Osteoblast (primary cell): ENCODE results near the gene SP2. TPM values are rescaled to one million over a fixed set of nuclear protein-coding genes. Genes with fewer than 3 reads are reported as not detected.
A peak's percentile ranks its signal among the peaks of the same experiment; 100 is the strongest.

Experiments used
- DNase-seq: peaks from one replicate; pipeline ENCODE4 v3.0.0; 2011; ENCODE audit warnings: low spot score, mixed read lengths; ENCODE audit not compliant: insufficient read length; ENCODE audit errors: missing footprints
- H2AFZ ChIP-seq: 2 replicates; pipeline ENCODE4 v1.6.0; 2011; ENCODE audit warnings: mild to moderate bottlenecking, low read length
- H3K27ac ChIP-seq: 2 replicates; pipeline ENCODE4 v1.5.1; 2011; ENCODE audit warnings: mild to moderate bottlenecking, low read depth, low read length, moderate library complexity
- H3K27me3 ChIP-seq: 2 replicates; pipeline ENCODE4 v1.6.0; 2012; ENCODE audit warnings: mild to moderate bottlenecking, control low read depth, inconsistent platforms, low read length, moderate library complexity; ENCODE audit not compliant: insufficient read depth
- H3K36me3 ChIP-seq: 2 replicates; pipeline ENCODE4 v1.5.1; 2011; ENCODE audit warnings: mild to moderate bottlenecking, low read length, control low read depth, moderate library complexity; ENCODE audit not compliant: insufficient read depth
- H3K4me1 ChIP-seq: 2 replicates; pipeline ENCODE4 v1.5.1; 2011; ENCODE audit warnings: mild to moderate bottlenecking, low read length, control low read depth, moderate library complexity; ENCODE audit not compliant: insufficient read depth
- H3K4me2 ChIP-seq: 2 replicates; pipeline ENCODE4 v1.6.0; 2011; ENCODE audit warnings: mild to moderate bottlenecking, low read length; ENCODE audit not compliant: insufficient read depth
- H3K4me3 ChIP-seq: fragments of 200-600 bp; sonication (generic); 3 replicates; pipeline ENCODE4 v1.5.1; 2012; ENCODE audit warnings: mild to moderate bottlenecking, low read length, inconsistent platforms; ENCODE audit not compliant: insufficient read depth
- H3K79me2 ChIP-seq: 2 replicates; pipeline ENCODE4 v1.6.0; 2012; ENCODE audit warnings: mild to moderate bottlenecking, low read length, control low read depth, inconsistent platforms; ENCODE audit not compliant: insufficient read depth
- H3K9me3 ChIP-seq: 2 replicates; pipeline ENCODE4 v1.5.1; 2011; ENCODE audit warnings: low read depth, low read length, control low read depth
- H4K20me1 ChIP-seq: 2 replicates; pipeline ENCODE4 v1.6.0; 2012; ENCODE audit warnings: mild to moderate bottlenecking, low read length, control low read depth; ENCODE audit not compliant: insufficient read depth
- total RNA-seq: library from RNA; depleted of rRNA; stranded (reverse); fragments of >200 nt; gene quantifications from 2 replicates; pipeline ENCODE4 v1.2.3, GENCODE V29; 2012
- TF ChIP-seq, protein P1 (sequence below): IDR thresholded peaks from 2 replicates; pipeline ENCODE4 v1.5.1; 2011; ENCODE audit warnings: mild to moderate bottlenecking, low read depth, low read length, moderate library complexity; ENCODE audit errors: extremely low read depth

The SP2 gene
- total RNA-seq, 1 donor = 2.5 TPM

DNA sequence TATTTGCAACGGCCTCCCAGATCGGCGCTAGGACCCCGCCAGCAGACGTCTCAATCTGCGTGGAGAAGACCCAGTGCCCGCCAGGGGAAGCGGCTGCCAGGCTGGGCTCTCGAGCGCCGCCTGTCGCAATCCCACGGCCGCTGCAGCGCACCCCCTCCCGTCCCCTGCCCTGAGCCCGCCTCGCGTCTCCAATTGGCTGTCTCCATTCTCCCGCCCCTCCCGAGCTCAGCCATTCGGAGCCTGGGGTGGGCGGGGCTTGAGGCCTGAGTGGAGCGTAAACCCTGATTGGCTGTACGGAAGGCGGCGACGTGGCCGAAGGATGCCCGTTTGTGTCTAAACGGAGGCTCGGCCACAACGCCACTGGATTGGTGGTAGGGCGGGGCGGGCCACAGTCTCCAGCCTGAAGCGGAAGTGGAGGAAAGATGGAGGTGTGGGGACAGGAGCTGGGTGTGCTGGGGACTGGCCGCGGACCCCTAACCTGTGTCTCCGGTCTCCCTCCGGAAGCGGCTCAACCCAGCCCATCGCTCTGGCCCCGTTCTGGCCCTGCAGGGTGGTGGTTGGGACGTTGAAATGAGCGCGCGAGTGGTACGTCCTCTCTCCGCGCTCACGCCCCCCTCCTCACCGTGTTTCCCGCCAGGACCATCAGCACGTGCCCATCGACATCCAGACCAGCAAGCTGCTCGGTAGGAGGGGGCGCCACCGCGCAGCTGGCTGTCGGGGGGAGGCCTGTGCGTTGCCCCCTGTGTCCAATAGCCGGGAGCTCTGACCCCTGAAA is 74.9 kb downstream of the SP2 start, which contains the start of gene CDK5RAP3:
TSS of gene CDK5RAP3 (plus strand) at position 389 of the 775 bp plus-strand sequence. CDS start at position 423, 34 bp downstream.
- peak; percentile 99 for DNase-seq
- peak within 1 kb of the TSS; percentile 53 for H3K27ac ChIP-seq
- H3K27me3 ChIP-seq = no peaks in the 10 kb centered on the region
- peak within 1 kb of the TSS; percentile 84 for H3K4me2 ChIP-seq
- TF ChIP-seq, protein P1, sequence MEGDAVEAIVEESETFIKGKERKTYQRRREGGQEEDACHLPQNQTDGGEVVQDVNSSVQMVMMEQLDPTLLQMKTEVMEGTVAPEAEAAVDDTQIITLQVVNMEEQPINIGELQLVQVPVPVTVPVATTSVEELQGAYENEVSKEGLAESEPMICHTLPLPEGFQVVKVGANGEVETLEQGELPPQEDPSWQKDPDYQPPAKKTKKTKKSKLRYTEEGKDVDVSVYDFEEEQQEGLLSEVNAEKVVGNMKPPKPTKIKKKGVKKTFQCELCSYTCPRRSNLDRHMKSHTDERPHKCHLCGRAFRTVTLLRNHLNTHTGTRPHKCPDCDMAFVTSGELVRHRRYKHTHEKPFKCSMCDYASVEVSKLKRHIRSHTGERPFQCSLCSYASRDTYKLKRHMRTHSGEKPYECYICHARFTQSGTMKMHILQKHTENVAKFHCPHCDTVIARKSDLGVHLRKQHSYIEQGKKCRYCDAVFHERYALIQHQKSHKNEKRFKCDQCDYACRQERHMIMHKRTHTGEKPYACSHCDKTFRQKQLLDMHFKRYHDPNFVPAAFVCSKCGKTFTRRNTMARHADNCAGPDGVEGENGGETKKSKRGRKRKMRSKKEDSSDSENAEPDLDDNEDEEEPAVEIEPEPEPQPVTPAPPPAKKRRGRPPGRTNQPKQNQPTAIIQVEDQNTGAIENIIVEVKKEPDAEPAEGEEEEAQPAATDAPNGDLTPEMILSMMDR = peak; percentile 88
- H2AFZ ChIP-seq = peak within 1 kb of the TSS; percentile 90
- H3K9me3 ChIP-seq = no peaks in the 10 kb centered on the region
- H3K4me1 ChIP-seq = peaks cover 24% of the 10 kb centered on the region
- H4K20me1 ChIP-seq = no peaks in the 10 kb centered on the region
- H3K79me2 ChIP-seq = peaks cover 20% of the 10 kb centered on the region
- peaks cover 23% of the 10 kb centered on the region for H3K36me3 ChIP-seq
- peak within 1 kb of the TSS; percentile 82 for H3K4me3 ChIP-seq

DNA sequence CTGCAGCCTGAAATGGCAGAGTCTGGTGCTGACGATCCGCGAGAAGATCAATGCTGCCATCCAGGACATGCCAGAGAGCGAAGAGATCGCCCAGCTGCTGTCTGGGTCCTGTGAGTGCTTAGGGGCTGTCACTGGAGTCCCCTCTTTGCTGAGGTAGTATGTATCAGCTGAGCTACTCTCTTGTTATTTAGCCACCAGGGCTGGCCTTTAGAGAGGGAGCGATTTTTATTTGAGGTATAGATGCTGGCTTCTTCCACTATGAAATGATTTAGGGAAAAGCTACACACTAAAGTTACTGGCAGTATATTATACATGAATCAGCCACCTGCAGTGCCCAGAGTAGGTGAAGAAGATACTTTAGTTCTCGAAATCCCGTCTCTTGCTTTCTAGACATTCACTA is 77.5 kb downstream of the SP2 start:
- H3K27ac ChIP-seq = no peak overlapping the region
- no peak overlapping the region for H3K4me2 ChIP-seq
- H3K79me2 ChIP-seq = peaks cover 20% of the 10 kb centered on the region
- H3K36me3 ChIP-seq = peaks cover 40% of the 10 kb centered on the region
- TF ChIP-seq, protein P1 = no peak
- peaks cover 11% of the 10 kb centered on the region for H3K4me1 ChIP-seq
- no peak overlapping the region for H3K4me3 ChIP-seq
- DNase-seq = no peak
- no peaks in the 10 kb centered on the region for H4K20me1 ChIP-seq
- H2AFZ ChIP-seq = no peak overlapping the region
- H3K9me3 ChIP-seq = no peaks in the 10 kb centered on the region
- no peaks in the 10 kb centered on the region for H3K27me3 ChIP-seq

DNA sequence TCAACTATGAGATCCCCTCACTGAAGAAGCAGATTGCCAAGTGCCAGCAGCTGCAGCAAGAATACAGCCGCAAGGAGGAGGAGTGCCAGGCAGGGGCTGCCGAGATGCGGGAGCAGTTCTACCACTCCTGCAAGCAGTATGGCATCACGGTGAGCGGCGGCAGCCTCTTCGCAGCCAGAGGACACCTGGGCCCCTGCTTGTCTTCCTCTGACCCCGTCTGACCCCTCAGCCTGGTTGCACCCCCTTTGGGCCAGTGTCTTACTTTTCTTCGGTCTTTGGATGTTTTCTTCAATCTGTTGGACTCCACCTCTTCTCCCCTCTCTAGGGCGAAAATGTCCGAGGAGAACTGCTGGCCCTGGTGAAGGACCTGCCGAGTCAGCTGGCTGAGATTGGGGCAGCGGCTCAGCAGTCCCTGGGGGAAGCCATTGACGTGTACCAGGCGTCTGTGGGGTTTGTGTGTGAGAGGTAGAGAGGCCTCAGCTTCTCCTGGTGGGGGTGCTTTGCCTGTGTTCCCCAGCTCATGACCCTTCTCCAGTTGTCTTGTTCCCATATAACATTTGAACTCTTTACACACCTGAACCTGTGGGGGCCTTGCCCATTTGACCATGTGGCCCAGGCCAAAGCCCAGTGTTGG is 79.3 kb downstream of the SP2 start:
- H3K4me1 ChIP-seq = peaks cover 11% of the 10 kb centered on the region
- no peaks in the 10 kb centered on the region for H4K20me1 ChIP-seq
- no peak overlapping the region for H3K4me2 ChIP-seq
- H3K36me3 ChIP-seq = peaks cover 58% of the 10 kb centered on the region
- no peak overlapping the region for H2AFZ ChIP-seq
- no peak overlapping the region for H3K4me3 ChIP-seq
- no peaks in the 10 kb centered on the region for H3K27me3 ChIP-seq
- no peak for DNase-seq
- peaks cover 20% of the 10 kb centered on the region for H3K79me2 ChIP-seq
- H3K9me3 ChIP-seq = no peaks in the 10 kb centered on the region
- TF ChIP-seq, protein P1 = no peak
- H3K27ac ChIP-seq = no peak overlapping the region

DNA sequence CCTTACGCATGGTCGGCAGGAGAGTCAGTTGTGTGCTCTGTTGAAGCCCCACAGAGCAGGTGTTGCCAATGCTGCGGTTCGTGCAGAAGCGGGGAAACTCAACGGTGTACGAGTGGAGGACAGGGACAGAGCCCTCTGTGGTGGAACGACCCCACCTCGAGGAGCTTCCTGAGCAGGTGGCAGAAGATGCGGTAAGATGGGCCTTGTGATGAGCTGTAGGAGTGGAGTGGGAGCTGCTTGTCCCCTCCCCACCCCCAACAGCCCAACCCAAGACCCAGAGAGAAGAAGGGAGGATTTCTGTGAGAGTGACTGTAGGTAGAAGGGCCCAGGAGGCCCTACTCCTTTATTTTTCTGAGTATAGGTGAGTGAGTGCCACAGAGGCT is 79.8 kb downstream of the SP2 start:
- no peak overlapping the region for H3K4me2 ChIP-seq
- H4K20me1 ChIP-seq = no peaks in the 10 kb centered on the region
- no peak overlapping the region for H3K27ac ChIP-seq
- DNase-seq = no peak
- TF ChIP-seq, protein P1 = no peak
- H3K27me3 ChIP-seq = no peaks in the 10 kb centered on the region
- no peak overlapping the region for H3K4me3 ChIP-seq
- H3K36me3 ChIP-seq = peaks cover 61% of the 10 kb centered on the region
- H2AFZ ChIP-seq = no peak overlapping the region
- H3K79me2 ChIP-seq = peaks cover 20% of the 10 kb centered on the region
- H3K4me1 ChIP-seq = peaks cover 11% of the 10 kb centered on the region
- H3K9me3 ChIP-seq = no peaks in the 10 kb centered on the region
